Activated B cell treated with CpG ODN at 0.5 μM for 24 hours (primary cell): ENCODE measurements around the gene CHST8. TPM values are rescaled to one million over a fixed set of nuclear protein-coding genes. Genes with fewer than 3 reads are reported as not detected.

Source experiments
- ATAC-seq: fragments of 200-7000 bp; cut with Tn5 transposase; one replicate; pipeline ENCODE4 v1.10.0; 2021; ENCODE audit warnings: low read depth, mild to moderate bottlenecking, moderate library complexity
- CTCF ChIA-PET: fragments of 350-600 bp; sonication (Branson Sonifier 250); formaldehyde crosslinking; loops from one replicate; lab custom pipeline; 2021; ENCODE audit warnings: antibody characterized with exemption; lab: Charles Lee
- POLR2A ChIA-PET: fragments of 350-600 bp; sonication (Branson Sonifier 250); formaldehyde crosslinking; loops from one replicate; lab custom pipeline; 2021; ENCODE audit warnings: antibody characterized with exemption; lab: Charles Lee
- DNase-seq: peaks from one replicate; pipeline ENCODE4 v3.0.0; 2022
- H3K27ac Mint-ChIP-seq: one replicate; pipeline ENCODE4 v1.8.0; 2020; ENCODE audit warnings: mixed read lengths
- H3K27me3 Mint-ChIP-seq: one replicate; pipeline ENCODE4 v1.8.0; 2021; ENCODE audit warnings: mixed read lengths
- H3K36me3 Mint-ChIP-seq: one replicate; pipeline ENCODE4 v1.8.0; 2021; ENCODE audit warnings: low read depth, mixed read lengths
- H3K4me1 Mint-ChIP-seq: one replicate; pipeline ENCODE4 v1.8.0; 2021; ENCODE audit warnings: mixed read lengths
- H3K4me3 Mint-ChIP-seq: one replicate; pipeline ENCODE4 v1.8.0; 2020; ENCODE audit warnings: mild to moderate bottlenecking, mixed read lengths
- H3K9me3 Mint-ChIP-seq: one replicate; pipeline ENCODE4 v1.8.0; 2020; ENCODE audit warnings: mixed read lengths
- intact Hi-C: fragments of 100-400 bp; cut with micrococcal nuclease; formaldehyde crosslinking; loops from one replicate; pipeline ENCODE4 v1.15.1; 2024
- total RNA-seq: library from RNA; stranded (reverse); gene quantifications from 2 replicates; pipeline ENCODE4 v1.2.3, GENCODE V29; 2022
- TF ChIP-seq, protein P1 (sequence below): fragments of 200-600 bp; IDR thresholded peaks from one replicate; pipeline ENCODE4 v1.8.0; 2022; ENCODE audit warnings: antibody characterized with exemption, mild to moderate bottlenecking

The CHST8 gene
- total RNA-seq, 1 donor from 2014 or later: not detected

DNA sequence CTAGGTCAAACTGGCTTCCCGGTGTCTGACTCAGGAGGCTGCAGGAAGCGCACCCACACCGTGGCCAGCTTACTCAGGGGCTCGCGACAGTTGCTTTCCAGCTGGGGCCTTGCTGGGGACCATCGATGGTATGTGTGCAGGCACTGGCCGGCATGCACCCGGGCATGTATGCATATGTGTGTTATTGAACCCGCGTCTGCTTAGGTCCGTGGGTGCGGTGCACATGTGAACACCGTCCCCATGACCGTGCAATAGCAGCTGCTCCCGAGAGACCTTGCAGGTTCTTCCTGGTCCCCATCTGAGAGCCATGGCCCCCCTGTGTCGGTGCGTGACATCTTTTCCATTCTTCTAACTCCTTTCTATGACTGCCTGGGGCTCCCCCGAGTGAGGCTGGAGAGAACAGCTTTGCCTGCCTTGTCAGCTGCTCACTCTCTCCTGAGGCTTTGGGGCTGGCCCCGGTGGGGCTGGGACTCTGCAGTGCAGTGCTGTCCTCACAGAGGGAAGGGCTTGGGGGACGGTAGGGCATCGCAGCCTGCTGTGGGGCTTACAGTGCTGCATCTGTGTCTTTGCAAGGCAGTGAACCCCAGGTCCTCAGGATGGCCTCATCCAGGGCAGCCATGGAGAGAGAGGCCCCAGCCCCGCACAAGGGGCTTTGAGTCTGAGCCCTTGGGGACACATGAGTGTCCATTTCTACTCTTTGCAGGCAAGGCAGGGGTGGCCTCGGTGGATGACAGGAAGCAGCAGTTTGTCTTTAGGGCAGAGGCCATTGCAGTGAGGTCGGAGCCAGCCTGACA lies 65.1 kb downstream of the CHST8 start:
- ATAC-seq: no peak
- ChIA-PET POLR2A (no interaction called here), CTCF (no interaction called here)
- Mint-ChIP-seq H3K27me3 (peaks cover 15% of the 10 kb centered on the region), H3K36me3 (no peaks in the 10 kb centered on the region), H3K4me1 (no peaks in the 10 kb centered on the region), H3K27ac (no peak overlapping the region), H3K9me3 (no peaks in the 10 kb centered on the region), H3K4me3 (no peak overlapping the region)
- intact Hi-C loops: no loop called here
- TF ChIP-seq, protein P1, sequence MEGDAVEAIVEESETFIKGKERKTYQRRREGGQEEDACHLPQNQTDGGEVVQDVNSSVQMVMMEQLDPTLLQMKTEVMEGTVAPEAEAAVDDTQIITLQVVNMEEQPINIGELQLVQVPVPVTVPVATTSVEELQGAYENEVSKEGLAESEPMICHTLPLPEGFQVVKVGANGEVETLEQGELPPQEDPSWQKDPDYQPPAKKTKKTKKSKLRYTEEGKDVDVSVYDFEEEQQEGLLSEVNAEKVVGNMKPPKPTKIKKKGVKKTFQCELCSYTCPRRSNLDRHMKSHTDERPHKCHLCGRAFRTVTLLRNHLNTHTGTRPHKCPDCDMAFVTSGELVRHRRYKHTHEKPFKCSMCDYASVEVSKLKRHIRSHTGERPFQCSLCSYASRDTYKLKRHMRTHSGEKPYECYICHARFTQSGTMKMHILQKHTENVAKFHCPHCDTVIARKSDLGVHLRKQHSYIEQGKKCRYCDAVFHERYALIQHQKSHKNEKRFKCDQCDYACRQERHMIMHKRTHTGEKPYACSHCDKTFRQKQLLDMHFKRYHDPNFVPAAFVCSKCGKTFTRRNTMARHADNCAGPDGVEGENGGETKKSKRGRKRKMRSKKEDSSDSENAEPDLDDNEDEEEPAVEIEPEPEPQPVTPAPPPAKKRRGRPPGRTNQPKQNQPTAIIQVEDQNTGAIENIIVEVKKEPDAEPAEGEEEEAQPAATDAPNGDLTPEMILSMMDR: no peak
- no peak for DNase-seq

DNA sequence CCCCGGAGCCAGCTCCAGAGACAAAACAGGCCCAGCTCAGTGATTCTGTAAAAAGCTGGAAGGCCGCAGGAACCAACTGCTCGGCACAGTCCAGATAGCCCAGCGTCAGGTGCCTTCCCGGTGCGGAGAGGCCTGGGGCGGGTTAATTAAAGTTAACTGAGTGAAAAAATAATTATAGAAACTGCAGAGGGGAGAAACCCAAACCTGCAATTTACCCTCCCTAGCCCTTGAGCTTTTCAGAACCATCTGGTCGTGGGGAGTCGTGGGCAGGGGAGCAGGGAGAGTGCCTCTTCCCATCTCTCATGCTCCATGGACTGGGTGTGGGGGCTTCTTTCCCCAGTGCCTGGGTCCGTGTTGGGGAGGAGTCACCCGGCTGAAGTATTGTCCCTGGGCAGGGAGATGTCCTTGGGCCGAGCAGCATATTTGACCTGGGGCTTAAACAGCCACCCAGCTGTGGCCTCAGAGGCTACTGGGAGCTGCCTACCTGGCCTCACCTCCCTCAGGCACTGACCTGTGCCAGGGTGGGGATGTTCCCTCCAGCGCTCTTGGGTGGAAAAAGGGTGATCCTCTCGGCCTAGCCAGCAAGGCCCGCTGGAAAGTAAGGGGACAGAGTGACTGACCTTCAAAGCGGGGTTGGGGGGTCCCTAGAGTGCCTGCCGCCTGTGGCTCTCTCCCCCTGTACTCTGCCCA lies 65.9 kb downstream of the CHST8 start:
- CTCF ChIA-PET: no interaction called here
- H3K4me1 Mint-ChIP-seq: no peaks in the 10 kb centered on the region
- H3K36me3 Mint-ChIP-seq: no peaks in the 10 kb centered on the region
- H3K4me3 Mint-ChIP-seq: no peak overlapping the region
- intact Hi-C loops: no loop called here
- no peaks in the 10 kb centered on the region for H3K9me3 Mint-ChIP-seq
- ATAC-seq (no peak), DNase-seq (no peak)
- POLR2A ChIA-PET: no interaction called here
- TF ChIP-seq, protein P1: no peak
- peaks cover 13% of the 10 kb centered on the region for H3K27me3 Mint-ChIP-seq
- no peak overlapping the region for H3K27ac Mint-ChIP-seq

DNA sequence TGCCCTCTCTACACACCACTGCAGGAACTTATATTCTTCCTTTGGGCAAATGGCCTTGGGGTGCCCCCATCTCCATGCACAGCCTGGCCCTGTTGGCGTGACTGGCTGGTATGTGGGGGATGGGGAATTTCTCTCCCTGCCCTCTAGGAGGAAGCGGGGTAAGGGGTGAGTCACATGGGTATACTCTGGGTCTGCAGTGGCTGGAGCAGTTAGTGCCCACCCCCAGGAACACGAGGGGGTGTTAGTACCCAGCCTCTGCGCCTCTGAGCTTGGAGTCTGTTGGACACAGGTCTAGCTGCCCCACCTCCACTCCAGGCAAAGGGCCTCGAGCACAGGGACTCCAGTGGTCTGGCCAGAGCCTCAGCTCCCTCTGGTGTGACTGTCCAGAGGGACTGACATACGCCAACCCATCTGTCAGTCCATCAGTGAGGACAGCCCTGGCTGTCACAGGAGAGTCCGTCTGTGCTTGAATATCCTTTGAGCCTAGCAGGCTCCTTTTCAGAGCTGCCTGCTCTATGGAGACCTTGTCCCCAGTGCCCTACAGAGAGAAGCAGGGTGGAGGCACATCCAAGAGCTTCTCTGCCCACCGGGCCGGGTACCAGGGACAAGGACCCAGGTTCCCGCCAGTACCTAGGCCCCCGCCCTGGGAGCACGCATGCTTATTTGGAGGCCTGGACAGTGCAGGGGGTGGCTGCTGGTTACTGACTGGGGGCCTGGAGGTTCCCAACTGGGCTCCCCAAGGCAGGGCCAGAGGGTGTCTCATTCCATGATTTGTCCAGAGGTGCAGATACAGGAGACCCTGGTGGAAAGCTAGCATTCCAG lies 66.6 kb downstream of the CHST8 start:
- peaks cover 9% of the 10 kb centered on the region for H3K27me3 Mint-ChIP-seq
- no peaks in the 10 kb centered on the region for H3K9me3 Mint-ChIP-seq
- POLR2A ChIA-PET: no interaction called here
- no peak overlapping the region for H3K4me3 Mint-ChIP-seq
- CTCF ChIA-PET: no interaction called here
- intact Hi-C loops: no loop called here
- H3K36me3 Mint-ChIP-seq: no peaks in the 10 kb centered on the region
- DNase-seq (no peak), ATAC-seq (no peak)
- TF ChIP-seq, protein P1: no peak
- H3K4me1 Mint-ChIP-seq: no peaks in the 10 kb centered on the region
- no peak overlapping the region for H3K27ac Mint-ChIP-seq

DNA sequence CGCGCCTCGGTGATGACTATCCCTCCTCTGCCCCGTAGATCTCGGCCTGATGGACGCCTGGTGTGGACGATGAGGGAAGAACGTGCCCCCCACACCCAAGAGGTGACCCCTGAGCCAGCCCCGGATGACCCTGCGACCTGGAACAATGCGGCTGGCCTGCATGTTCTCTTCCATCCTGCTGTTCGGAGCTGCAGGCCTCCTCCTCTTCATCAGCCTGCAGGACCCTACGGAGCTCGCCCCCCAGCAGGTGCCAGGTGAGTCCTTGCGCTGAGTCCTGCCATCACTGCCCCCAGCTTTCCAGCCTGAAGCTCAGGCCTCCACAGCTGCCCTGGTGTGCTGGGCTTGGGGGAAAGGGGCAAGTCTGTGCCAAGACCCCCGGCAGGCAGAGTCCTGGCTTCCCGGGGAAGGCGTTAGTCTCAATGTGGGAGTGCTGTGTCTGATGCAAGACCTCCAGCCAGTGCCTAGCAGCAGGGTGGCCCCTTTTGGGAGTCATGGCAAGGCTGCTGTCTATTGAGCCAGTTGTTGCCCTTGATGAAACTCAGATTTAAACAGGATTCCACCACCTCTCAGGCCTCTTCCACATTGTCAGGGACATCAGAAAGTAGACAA lies 67.5 kb downstream of the CHST8 start:
- Mint-ChIP-seq H3K4me1 (no peaks in the 10 kb centered on the region), H3K4me3 (no peak overlapping the region), H3K9me3 (no peaks in the 10 kb centered on the region), H3K36me3 (no peaks in the 10 kb centered on the region), H3K27ac (no peak overlapping the region), H3K27me3 (peaks cover 9% of the 10 kb centered on the region)
- ChIA-PET CTCF (no interaction called here), POLR2A (no interaction called here)
- no peak for ATAC-seq
- DNase-seq: no peak
- TF ChIP-seq, protein P1: no peak
- intact Hi-C loops: no loop called here
